AG04450 (cell line): ENCODE measurements around the gene NTF3. TPM values are rescaled to one million over a fixed set of nuclear protein-coding genes. Genes with fewer than 3 reads are reported as not detected.

Experiments
- CTCF ChIA-PET: fragments of 300-600, 350-600 bp; formaldehyde crosslinking; extraction: SDS; loops from one replicate; lab custom pipeline; 2022; ENCODE audit warnings: antibody characterized with exemption, inconsistent platforms; lab: Charles Lee
- POLR2A ChIA-PET: fragments of 350-600 bp; formaldehyde crosslinking; extraction: SDS; loops from one replicate; lab custom pipeline; 2021; ENCODE audit warnings: antibody characterized with exemption, inconsistent platforms; lab: Yijun Ruan, JAX
- DNase-seq: peaks from one replicate; pipeline ENCODE4 v3.0.0-alpha.2; 2011; ENCODE audit warnings: low read depth, low spot score
- H3K27ac ChIP-seq: one replicate; pipeline ENCODE4 v1.5.1; 2012; ENCODE audit warnings: low read depth, low read length, control low read depth
- H3K27me3 ChIP-seq: one replicate; pipeline ENCODE4 v1.6.0; 2012; ENCODE audit warnings: low read length; ENCODE audit not compliant: control insufficient read depth, insufficient read depth
- H3K4me3 ChIP-seq: 2 replicates; pipeline ENCODE4 v1.5.1; 2011; ENCODE audit warnings: mild to moderate bottlenecking, low read depth, low read length, control low read depth
- H3K9me3 ChIP-seq: 2 replicates; pipeline ENCODE4 v1.5.1; 2012; ENCODE audit warnings: low read length; ENCODE audit not compliant: control insufficient read depth, insufficient read depth
- CTCF ChIP-seq: IDR thresholded peaks from 2 replicates; pipeline ENCODE4 v1.5.1; 2011; ENCODE audit warnings: low read depth, low read length, control low read depth, inconsistent platforms
- polyA plus RNA-seq: library from polyadenylated mRNA; depleted of rRNA; stranded (reverse); fragments of >200 nt; gene quantifications from 2 replicates; pipeline ENCODE4 v1.2.3, GENCODE V29; 2011

NTF3 gene
- polyA plus RNA-seq, 1 experiment: 31.5 TPM

- TF ChIP-seq CTCF: no peak
Observed at GRCh38 chr12:5447320-5447719, 15.4 kb downstream of the NTF3 start.

DNA sequence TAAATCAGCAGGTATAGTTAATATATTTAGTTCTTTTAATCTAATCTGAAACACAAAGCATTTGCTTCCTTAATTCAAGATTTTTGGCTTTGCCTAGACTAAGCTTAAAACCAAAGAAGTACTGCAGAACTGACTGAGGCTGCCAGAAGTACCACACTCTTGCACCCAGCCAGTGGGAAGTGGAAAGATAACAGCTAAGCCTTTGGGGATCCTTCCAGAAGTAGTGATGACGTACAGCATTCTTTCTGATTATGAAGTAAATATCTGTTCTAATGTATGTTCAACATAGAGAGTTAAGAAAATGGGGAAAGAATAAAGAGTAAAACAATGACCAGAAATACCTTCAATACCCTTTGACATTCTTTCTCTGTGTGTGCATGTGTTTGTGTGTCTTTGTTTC, 19.3 kb downstream of the NTF3 start:
- H3K27me3 ChIP-seq: no peaks in the 10 kb centered on the region
- no peak overlapping the region for H3K27ac ChIP-seq
- DNase-seq: no peak
- ChIA-PET POLR2A (no interaction called here), CTCF (interaction anchor here (1.0 to 1.1 kb wide), 3 partner anchors 10 to 280 kb away, joined by 3 to 5 read pairs (median 4); no protein-coding TSS in a partner anchor)
- no peaks in the 10 kb centered on the region for H3K9me3 ChIP-seq
- H3K4me3 ChIP-seq: no peak overlapping the region
- TF ChIP-seq CTCF: no peak

More at GRCh38 chr12:5447320-5447719, 15.4 kb downstream of the NTF3 start:
- Histone ChIP-seq H3K27me3 (no peaks in the 10 kb centered on the region), H3K9me3 (no peaks in the 10 kb centered on the region), H3K27ac (no peak overlapping the region), H3K4me3 (no peak overlapping the region)
- CTCF ChIA-PET: interaction anchor here (1.0 kb wide), 1 partner anchor 276 kb away, joined by 3 read pairs; no protein-coding TSS in a partner anchor
- POLR2A ChIA-PET: no interaction called here
- no peak for DNase-seq

GRCh38 chr12:5452569-5452968, 20.7 kb downstream of the NTF3 start:
- ChIA-PET CTCF (interaction anchor here (1.7 kb wide), 1 partner anchor 9 kb away, joined by 5 read pairs; no protein-coding TSS in a partner anchor), POLR2A (no interaction called here)

DNA sequence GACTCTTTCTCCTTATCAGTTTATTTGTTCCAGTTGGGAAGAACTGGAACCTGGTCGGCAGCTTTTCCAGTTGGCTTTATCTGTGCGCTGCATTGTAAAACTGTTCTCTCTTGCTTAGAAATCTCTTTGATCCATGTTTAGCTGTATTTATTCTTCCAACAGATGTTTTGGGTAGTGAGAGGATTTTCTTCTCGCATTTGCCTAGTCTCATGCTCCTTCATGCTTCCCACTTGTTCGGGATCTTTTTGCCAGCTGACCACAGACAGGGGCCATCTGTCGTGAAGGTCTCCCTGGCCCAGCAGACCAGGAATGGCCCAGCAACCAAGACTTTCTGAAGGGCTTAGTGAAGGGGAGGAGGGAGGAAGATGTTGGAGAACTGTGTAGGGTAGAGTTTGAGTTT, 21.6 kb downstream of the NTF3 start:
- POLR2A ChIA-PET: interaction anchor here (0.7 kb wide), 1 partner anchor 21 kb away, joined by 3 read pairs; no protein-coding TSS in a partner anchor
- Histone ChIP-seq H3K27ac (peak overlapping the region; percentile 31), H3K9me3 (no peaks in the 10 kb centered on the region), H3K4me3 (no peak overlapping the region), H3K27me3 (no peaks in the 10 kb centered on the region)
- TF ChIP-seq CTCF: no peak
- DNase-seq: no peak
- CTCF ChIA-PET: interaction anchor here (1.7 kb wide), 1 partner anchor 10 kb away, joined by 5 read pairs; no protein-coding TSS in a partner anchor

More at GRCh38 chr12:5452569-5452968, 20.7 kb downstream of the NTF3 start:
- no peak for DNase-seq
- H3K27me3 ChIP-seq: no peaks in the 10 kb centered on the region
- H3K9me3 ChIP-seq: no peaks in the 10 kb centered on the region
- no peak overlapping the region for H3K4me3 ChIP-seq
- H3K27ac ChIP-seq: no peak overlapping the region
- no peak for TF ChIP-seq CTCF

GRCh38 chr12:5455045-5455444, 23.1 kb downstream of the NTF3 start:
- H3K4me3 ChIP-seq: no peak overlapping the region
- POLR2A ChIA-PET: interaction anchor here (0.6 kb wide), 1 partner anchor 25 kb away, joined by 3 read pairs; no protein-coding TSS in a partner anchor
- no peak for TF ChIP-seq CTCF
- no peaks in the 10 kb centered on the region for H3K9me3 ChIP-seq
- H3K27ac ChIP-seq: no peak overlapping the region
- CTCF ChIA-PET: no interaction called here
- H3K27me3 ChIP-seq: no peaks in the 10 kb centered on the region
- no peak for DNase-seq
